HG03039 (cell line): ENCODE measurements around the gene L3MBTL4.
"Not testable (repeated sequence)": the region's sequence is repeated elsewhere in the genome, so short reads cannot be mapped to it uniquely, and the experiment has no call there.

Experiments used
- ATAC-seq: cut with Tn5 transposase; IDR thresholded peaks from one replicate; pipeline ENCODE4 v1.9.1; 2021; ENCODE audit warnings: mild to moderate bottlenecking, moderate library complexity; ENCODE audit not compliant: unreplicated experiment

Gene L3MBTL4

GRCh38 chr18:6052449-6052913 is 362.2 kb downstream of the L3MBTL4 start:
- ATAC-seq, result no peak

GRCh38 chr18:6047596-6047995 is 367.1 kb downstream of the L3MBTL4 start:
- not testable (repeated sequence) for ATAC-seq

GRCh38 chr18:6044773-6045172 is 369.9 kb downstream of the L3MBTL4 start:
- ATAC-seq, result no peak

DNA sequence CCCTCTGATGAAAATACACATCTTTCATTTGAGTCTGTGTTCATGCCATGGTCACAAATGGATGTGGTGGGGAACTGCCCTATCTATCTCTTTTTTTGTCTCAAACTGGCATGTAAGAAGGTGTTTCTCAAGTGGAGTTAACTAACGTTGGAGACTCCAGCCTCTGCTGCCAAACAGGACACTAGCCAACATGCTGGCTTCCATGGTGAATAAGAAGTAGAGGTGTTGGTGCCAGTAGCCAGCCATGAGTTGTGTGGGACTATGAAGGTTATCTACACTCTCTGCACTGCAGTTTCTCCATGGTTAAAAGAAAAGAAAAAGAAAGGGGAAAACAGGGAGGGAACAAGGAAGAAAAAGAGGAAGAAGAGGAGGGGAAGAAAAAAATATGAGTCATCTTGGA is 370.4 kb downstream of the L3MBTL4 start:
- no peak for ATAC-seq

DNA sequence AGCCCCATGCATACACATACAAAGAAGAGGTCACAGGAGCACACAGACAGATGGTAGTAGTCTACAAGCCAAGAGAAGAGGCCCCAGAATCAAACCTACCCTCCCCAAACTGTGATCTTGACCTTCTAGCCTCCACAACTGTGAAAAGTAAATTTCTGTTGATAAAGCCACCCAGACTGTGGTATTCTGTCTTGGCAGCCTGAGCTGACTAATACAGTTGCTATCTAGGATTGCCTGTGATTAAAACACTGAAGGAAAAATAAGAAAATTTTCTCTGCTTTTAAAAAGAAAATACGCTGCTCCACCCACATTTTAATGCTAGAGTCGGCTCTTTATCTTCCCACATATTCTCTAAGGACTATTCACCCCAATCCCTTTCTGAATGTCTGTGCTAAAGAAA is 375.7 kb downstream of the L3MBTL4 start:
- no peak for ATAC-seq

GRCh38 chr18:6031442-6031841 is 383.3 kb downstream of the L3MBTL4 start:
- no peak for ATAC-seq

GRCh38 chr18:6031002-6031401 is 383.7 kb downstream of the L3MBTL4 start:
- no peak for ATAC-seq

GRCh38 chr18:6024745-6025248 is 389.9 kb downstream of the L3MBTL4 start:
- ATAC-seq, result no peak

- ATAC-seq, result no peak
Measured at GRCh38 chr18:6023551-6023950, 391.2 kb downstream of the L3MBTL4 start.

GRCh38 chr18:6022845-6023244 is 391.9 kb downstream of the L3MBTL4 start:
- ATAC-seq, result no peak

DNA sequence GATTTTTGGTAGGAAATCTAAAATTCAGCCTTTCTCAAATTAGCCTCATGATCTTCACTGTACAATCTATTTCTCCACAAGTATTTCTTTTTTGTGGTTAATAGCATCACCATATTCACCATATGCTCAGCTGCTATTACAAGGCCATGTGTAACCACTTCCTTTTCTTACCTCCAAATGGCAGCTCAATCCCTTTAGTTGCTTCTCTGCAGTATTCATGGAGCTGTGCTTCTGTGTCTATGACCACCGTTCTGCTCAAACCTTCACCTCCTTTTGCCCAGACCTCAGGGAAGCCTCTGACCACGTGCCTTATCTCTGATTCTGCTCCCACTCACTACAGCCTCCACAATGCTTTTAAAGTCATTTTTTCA is 392.7 kb downstream of the L3MBTL4 start:
- ATAC-seq, result no peak

DNA sequence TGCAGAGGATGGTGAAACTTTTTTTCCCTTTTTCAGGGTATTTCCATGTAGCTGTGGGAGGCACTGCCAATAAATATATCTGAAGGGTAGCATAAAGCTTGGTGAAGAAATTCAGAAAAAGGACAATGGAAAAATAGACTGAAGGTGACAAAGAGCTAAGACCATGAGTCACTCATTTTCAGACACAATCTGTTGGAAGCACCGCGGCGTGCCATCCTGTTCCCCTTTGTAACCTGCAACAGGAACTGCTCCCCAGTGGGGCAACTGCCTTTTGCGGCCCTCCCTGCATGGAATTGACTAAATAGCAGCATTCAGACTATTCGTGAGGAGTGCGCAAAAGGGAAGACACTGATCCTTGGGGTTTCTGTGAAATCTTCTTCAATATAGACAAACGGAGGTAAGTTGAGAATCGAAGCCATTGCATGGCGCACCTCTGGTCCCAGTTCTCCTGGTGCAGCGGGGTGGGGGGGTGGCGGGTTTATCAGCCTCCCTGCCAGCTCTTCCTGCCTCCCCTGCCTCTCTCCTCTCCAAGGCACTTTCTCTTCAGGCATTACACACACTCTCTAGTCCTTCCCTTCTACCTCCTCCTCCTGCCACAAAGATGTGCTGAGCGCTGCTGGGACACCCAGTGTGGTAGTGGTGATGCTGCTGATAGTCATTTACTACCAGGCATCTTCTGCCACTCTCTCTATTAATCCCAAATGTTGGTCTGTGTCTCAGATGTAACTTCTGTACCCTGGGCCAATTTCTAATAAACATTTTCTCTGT is 393.2 kb downstream of the L3MBTL4 start:
- ATAC-seq, result no peak

DNA sequence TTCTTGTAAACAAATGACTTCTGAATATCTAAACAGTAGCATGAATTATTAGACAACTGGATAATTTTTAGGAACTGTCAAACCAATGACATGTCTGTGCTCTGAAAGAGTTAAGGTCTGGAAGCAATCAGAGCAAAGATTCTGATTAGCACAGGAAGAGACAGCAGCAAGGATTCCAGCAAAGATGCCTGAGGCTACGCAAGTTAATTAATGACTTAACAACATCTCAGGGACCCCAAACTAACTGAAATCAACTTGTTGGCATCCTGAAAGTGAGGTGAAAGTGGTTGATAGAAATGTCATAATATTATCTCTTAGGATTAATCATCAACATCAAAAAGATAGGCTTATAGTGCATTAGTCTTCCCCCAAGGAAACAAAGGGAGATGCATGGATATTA is 396.0 kb downstream of the L3MBTL4 start:
- no peak for ATAC-seq

- ATAC-seq, result no peak
Measured at GRCh38 chr18:6017171-6017570, 397.5 kb downstream of the L3MBTL4 start.

GRCh38 chr18:6015364-6015763 is 399.3 kb downstream of the L3MBTL4 start:
- ATAC-seq, result no peak

DNA sequence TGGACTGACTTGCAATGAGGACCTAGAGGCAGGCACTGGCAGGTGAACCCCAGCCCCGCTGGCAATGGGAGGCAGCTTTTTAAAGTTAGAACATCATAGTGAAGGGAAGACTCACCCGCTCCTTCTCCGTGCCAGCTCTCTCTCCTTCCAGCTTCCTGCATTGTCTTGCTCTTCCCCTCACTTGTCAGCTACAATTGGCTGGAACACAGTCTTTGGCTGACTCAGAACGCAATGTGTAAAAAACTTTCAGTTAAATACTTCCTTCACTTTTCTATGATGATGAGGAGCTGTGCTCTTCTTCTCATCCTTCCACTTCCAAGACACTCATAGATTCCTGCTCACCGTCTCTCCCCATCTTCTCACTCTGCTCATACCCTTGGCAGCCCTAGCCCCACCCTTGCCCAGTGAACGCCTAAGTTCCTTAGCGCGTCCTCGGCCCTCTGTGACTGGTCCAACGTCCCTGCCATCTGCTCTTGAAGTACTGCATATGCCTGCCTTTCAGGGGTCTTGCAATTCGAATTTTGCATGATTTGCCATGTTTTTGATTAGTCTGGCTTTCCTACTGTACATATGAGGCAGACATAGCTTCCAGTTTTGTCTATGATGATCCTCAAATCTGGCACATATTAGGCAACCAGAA is 401.4 kb downstream of the L3MBTL4 start:
- ATAC-seq, result no peak

- ATAC-seq, result no peak
Measured at GRCh38 chr18:6010921-6011320, 403.8 kb downstream of the L3MBTL4 start.

GRCh38 chr18:6010284-6010683 is 404.4 kb downstream of the L3MBTL4 start:
- no peak for ATAC-seq

DNA sequence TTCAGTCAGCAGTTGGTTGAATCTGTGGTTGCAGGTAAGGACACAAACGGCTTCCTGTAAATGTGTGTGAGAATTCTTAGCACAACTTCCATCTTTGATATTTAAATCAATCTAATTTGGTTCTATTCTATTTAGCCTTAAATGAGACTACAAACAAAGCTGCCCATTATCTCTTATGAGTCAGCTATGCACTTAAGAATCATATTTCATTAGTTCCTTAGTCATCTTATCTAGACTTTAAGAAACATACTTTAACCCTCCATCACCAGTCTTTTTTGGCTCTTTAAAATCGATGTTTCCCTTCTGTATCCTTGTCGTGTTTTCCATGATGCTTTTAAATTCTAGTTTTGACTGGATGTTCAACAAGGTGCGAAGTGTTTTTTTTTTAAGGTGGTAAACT is 405.0 kb downstream of the L3MBTL4 start:
- no peak for ATAC-seq

GRCh38 chr18:6004683-6005082 is 410.0 kb downstream of the L3MBTL4 start:
- peak; percentile 96 for ATAC-seq

- ATAC-seq, result peak; percentile 72
Measured at GRCh38 chr18:6004119-6004518, 410.6 kb downstream of the L3MBTL4 start.

- ATAC-seq, result no peak
Measured at GRCh38 chr18:6001867-6002266, 412.8 kb downstream of the L3MBTL4 start.
